ENCODE measurements around the gene KCNJ18.
"Not testable (repeated sequence)": the region's sequence is repeated elsewhere in the genome, so short reads cannot be mapped to it uniquely, and the experiment has no call there.

Gene KCNJ18

GRCh38 chr17:21691883-21692703 lies at the start of gene KCNJ18:
Gene KCNJ18, plus strand, starts transcription at chr17:21692523. Its CDS starts 10,264 bp downstream, at chr17:21702787.
- H3K27me3 ChIP-seq (ENCODE audit: control insufficient read depth, insufficient read depth, low read length); H3K9me3 ChIP-seq (ENCODE audit: control insufficient read depth, low read length); H3K36me3 ChIP-seq (ENCODE audit: control insufficient read depth, insufficient read depth, low read length); H3K9ac ChIP-seq (ENCODE audit: low read length); H3K4me3 ChIP-seq (ENCODE audit: low read length); H3K4me1 ChIP-seq (ENCODE audit: control insufficient read depth, insufficient read depth, low read length): not testable (repeated sequence)

GRCh38 chr17:21648125-21648524 lies 44.2 kb upstream of the KCNJ18 start:
- not testable (repeated sequence) for H3K9me3 ChIP-seq (ENCODE audit: control insufficient read depth, low read length); H3K4me3 ChIP-seq (ENCODE audit: low read length); H3K4me1 ChIP-seq (ENCODE audit: control insufficient read depth, insufficient read depth, low read length); H3K9ac ChIP-seq (ENCODE audit: low read length); H3K27me3 ChIP-seq (ENCODE audit: control insufficient read depth, insufficient read depth, low read length); H3K36me3 ChIP-seq (ENCODE audit: control insufficient read depth, insufficient read depth, low read length)

- H3K36me3 ChIP-seq (ENCODE audit: control insufficient read depth, insufficient read depth, low read length); H3K9me3 ChIP-seq (ENCODE audit: control insufficient read depth, low read length); H3K27me3 ChIP-seq (ENCODE audit: control insufficient read depth, insufficient read depth, low read length); H3K4me1 ChIP-seq (ENCODE audit: control insufficient read depth, insufficient read depth, low read length); H3K9ac ChIP-seq (ENCODE audit: low read length); H3K4me3 ChIP-seq (ENCODE audit: low read length): not testable (repeated sequence)
Observed at GRCh38 chr17:21650043-21650442, 42.3 kb upstream of the KCNJ18 start.

GRCh38 chr17:21652049-21652448 lies 40.3 kb upstream of the KCNJ18 start:
- H3K4me3 ChIP-seq (ENCODE audit: low read length); H3K36me3 ChIP-seq (ENCODE audit: control insufficient read depth, insufficient read depth, low read length); H3K4me1 ChIP-seq (ENCODE audit: control insufficient read depth, insufficient read depth, low read length): not testable (repeated sequence)

GRCh38 chr17:21653211-21653610 lies 39.1 kb upstream of the KCNJ18 start:
- not testable (repeated sequence) for H3K27me3 ChIP-seq (ENCODE audit: control insufficient read depth, insufficient read depth, low read length); H3K36me3 ChIP-seq (ENCODE audit: control insufficient read depth, insufficient read depth, low read length); H3K4me1 ChIP-seq (ENCODE audit: control insufficient read depth, insufficient read depth, low read length); H3K4me3 ChIP-seq (ENCODE audit: low read length); H3K9ac ChIP-seq (ENCODE audit: low read length); H3K9me3 ChIP-seq (ENCODE audit: control insufficient read depth, low read length)

More at GRCh38 chr17:21652049-21652448, 40.3 kb upstream of the KCNJ18 start:
- not testable (repeated sequence) for H3K9me3 ChIP-seq (ENCODE audit: control insufficient read depth, low read length); H3K27me3 ChIP-seq (ENCODE audit: control insufficient read depth, insufficient read depth, low read length); H3K9ac ChIP-seq (ENCODE audit: low read length)

- H3K4me3 ChIP-seq (ENCODE audit: low read length); H3K9ac ChIP-seq (ENCODE audit: low read length); H3K36me3 ChIP-seq (ENCODE audit: control insufficient read depth, insufficient read depth, low read length); H3K9me3 ChIP-seq (ENCODE audit: control insufficient read depth, low read length); H3K27me3 ChIP-seq (ENCODE audit: control insufficient read depth, insufficient read depth, low read length); H3K4me1 ChIP-seq (ENCODE audit: control insufficient read depth, insufficient read depth, low read length): not testable (repeated sequence)
Observed at GRCh38 chr17:21656518-21657309, 35.6 kb upstream of the KCNJ18 start.

GRCh38 chr17:21659635-21660034 lies 32.7 kb upstream of the KCNJ18 start:
- H3K4me3 ChIP-seq (ENCODE audit: low read length); H3K27me3 ChIP-seq (ENCODE audit: control insufficient read depth, insufficient read depth, low read length); H3K9me3 ChIP-seq (ENCODE audit: control insufficient read depth, low read length); H3K36me3 ChIP-seq (ENCODE audit: control insufficient read depth, insufficient read depth, low read length); H3K9ac ChIP-seq (ENCODE audit: low read length); H3K4me1 ChIP-seq (ENCODE audit: control insufficient read depth, insufficient read depth, low read length): not testable (repeated sequence)

GRCh38 chr17:21661455-21661854 lies 30.9 kb upstream of the KCNJ18 start:
- not testable (repeated sequence) for H3K4me3 ChIP-seq (ENCODE audit: low read length); H3K9ac ChIP-seq (ENCODE audit: low read length); H3K36me3 ChIP-seq (ENCODE audit: control insufficient read depth, insufficient read depth, low read length); H3K4me1 ChIP-seq (ENCODE audit: control insufficient read depth, insufficient read depth, low read length); H3K9me3 ChIP-seq (ENCODE audit: control insufficient read depth, low read length); H3K27me3 ChIP-seq (ENCODE audit: control insufficient read depth, insufficient read depth, low read length)

- not testable (repeated sequence) for H3K9ac ChIP-seq (ENCODE audit: low read length); H3K36me3 ChIP-seq (ENCODE audit: control insufficient read depth, insufficient read depth, low read length); H3K4me1 ChIP-seq (ENCODE audit: control insufficient read depth, insufficient read depth, low read length); H3K4me3 ChIP-seq (ENCODE audit: low read length); H3K27me3 ChIP-seq (ENCODE audit: control insufficient read depth, insufficient read depth, low read length); H3K9me3 ChIP-seq (ENCODE audit: control insufficient read depth, low read length)
Observed at GRCh38 chr17:21663166-21663565, 29.2 kb upstream of the KCNJ18 start.

- H3K9me3 ChIP-seq (ENCODE audit: control insufficient read depth, low read length); H3K4me3 ChIP-seq (ENCODE audit: low read length); H3K4me1 ChIP-seq (ENCODE audit: control insufficient read depth, insufficient read depth, low read length); H3K27me3 ChIP-seq (ENCODE audit: control insufficient read depth, insufficient read depth, low read length); H3K9ac ChIP-seq (ENCODE audit: low read length); H3K36me3 ChIP-seq (ENCODE audit: control insufficient read depth, insufficient read depth, low read length): not testable (repeated sequence)
Observed at GRCh38 chr17:21663614-21664474, 28.5 kb upstream of the KCNJ18 start.

GRCh38 chr17:21665171-21665570 lies 27.2 kb upstream of the KCNJ18 start:
- H3K9me3 ChIP-seq (ENCODE audit: control insufficient read depth, low read length); H3K4me1 ChIP-seq (ENCODE audit: control insufficient read depth, insufficient read depth, low read length); H3K27me3 ChIP-seq (ENCODE audit: control insufficient read depth, insufficient read depth, low read length); H3K4me3 ChIP-seq (ENCODE audit: low read length); H3K36me3 ChIP-seq (ENCODE audit: control insufficient read depth, insufficient read depth, low read length); H3K9ac ChIP-seq (ENCODE audit: low read length): not testable (repeated sequence)

- not testable (repeated sequence) for H3K9me3 ChIP-seq (ENCODE audit: control insufficient read depth, low read length); H3K27me3 ChIP-seq (ENCODE audit: control insufficient read depth, insufficient read depth, low read length); H3K9ac ChIP-seq (ENCODE audit: low read length); H3K4me1 ChIP-seq (ENCODE audit: control insufficient read depth, insufficient read depth, low read length); H3K36me3 ChIP-seq (ENCODE audit: control insufficient read depth, insufficient read depth, low read length); H3K4me3 ChIP-seq (ENCODE audit: low read length)
Observed at GRCh38 chr17:21665935-21666493, 26.3 kb upstream of the KCNJ18 start.

Measured in mucosa of stomach (tissue), 1 donor.